Left forelimb (tissue), 1 donor: ENCODE results near the gene CLEC4M.
"Not testable (repeated sequence)": the region's sequence is repeated elsewhere in the genome, so short reads cannot be mapped to it uniquely, and the experiment has no call there.

ENCODE experiments used
- DNase-seq: peaks from one replicate; pipeline ENCODE4 v3.0.0-alpha.2; 2018; ENCODE audit warnings: low spot score

CLEC4M gene

GRCh38 chr19:7808108-7808507 lies 45.1 kb downstream of the CLEC4M start:
- no peak for DNase-seq

DNA sequence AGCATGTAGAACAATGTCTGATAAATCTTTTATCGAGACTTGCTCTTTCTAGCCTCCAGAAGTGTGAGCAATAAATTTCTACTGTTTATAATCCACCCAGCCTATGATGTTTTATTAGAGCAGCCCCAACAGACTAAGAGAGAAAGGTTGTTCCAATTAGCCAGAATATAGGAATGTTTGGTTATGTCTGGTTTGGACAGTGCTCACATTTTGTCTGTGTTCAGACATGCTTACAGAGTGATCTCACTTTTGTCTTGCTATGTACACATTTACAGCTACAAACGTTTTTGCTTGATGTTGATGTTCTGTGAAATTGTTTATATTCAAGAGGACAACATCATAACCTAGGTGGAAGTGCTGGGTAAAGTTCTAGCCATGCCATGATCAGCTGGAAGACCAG lies 48.9 kb downstream of the CLEC4M start:
- DNase-seq, result no peak

DNA sequence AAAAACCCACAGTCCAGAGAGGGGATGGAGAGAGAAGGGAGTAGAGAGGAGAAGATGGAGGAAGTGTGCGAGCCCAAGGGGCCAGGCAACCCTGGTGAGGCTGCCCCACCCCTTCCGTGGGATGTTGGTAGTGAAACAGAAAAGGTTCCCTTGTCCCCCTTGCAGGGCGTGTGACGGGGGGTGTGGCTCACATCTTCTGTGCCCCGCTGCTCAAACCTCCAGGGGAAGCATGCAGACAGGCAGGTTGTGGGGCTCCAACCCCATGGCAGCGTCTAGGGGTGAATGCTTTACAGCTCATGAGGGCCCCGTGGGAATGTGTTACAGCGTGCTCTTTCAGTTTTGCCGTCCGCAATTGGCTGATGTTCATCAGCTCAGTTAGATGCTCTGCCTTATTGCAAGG lies 52.3 kb downstream of the CLEC4M start:
- no peak for DNase-seq

DNA sequence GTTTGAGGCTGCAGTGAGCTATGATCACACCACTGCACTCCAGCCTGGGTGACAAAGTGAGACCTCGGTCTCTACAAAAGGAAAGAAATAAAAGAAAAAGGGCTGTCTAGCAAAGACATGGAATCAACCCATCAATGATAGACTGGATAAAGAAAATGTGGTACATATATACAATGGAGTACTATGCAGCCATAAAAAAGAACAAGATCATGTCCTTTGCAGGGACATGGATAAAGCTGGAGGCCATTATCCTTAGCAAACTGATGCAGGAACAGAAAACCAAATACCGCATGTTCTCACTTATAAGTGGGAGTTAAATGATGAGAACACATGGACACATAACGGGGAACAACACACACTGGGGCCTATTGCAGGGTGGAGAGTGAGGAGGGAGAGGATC lies 53.0 kb downstream of the CLEC4M start:
- DNase-seq, result not testable (repeated sequence)

GRCh38 chr19:7817801-7818200 lies 54.8 kb downstream of the CLEC4M start:
- no peak for DNase-seq

DNA sequence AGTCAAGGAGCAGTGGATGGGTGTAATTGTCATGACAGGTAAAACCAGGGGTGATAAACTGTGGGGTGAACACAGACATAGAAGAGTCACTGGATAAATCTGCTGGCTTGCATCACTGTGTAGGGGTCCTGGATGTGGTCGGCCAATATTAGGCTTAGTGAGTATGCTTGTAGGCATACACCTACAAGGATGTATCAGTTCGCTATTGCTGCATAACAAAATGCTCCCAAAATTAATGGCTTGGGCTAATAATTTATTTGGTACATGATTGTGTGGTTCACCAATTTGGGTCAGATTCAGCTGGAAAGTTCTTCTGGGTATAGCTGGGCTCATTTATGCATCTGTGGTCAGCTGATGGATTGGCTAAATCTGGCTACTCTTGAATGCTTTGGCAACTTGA lies 55.8 kb downstream of the CLEC4M start:
- no peak for DNase-seq
